Measurements from ENCODE around the gene SLC25A52.

Gene SLC25A52

GRCh38 chr18:31720867-31721266 lies 39.8 kb downstream of the SLC25A52 start:
- ChIA-PET POLR2A (no interaction called here), CTCF (interaction anchor here (1.0 to 1.3 kb wide), 2 partner anchors 16 to 27 kb away, joined by 3 read pairs; no protein-coding TSS in a partner anchor)
- no peak for DNase-seq (ENCODE audit: extremely low spot score)

GRCh38 chr18:31719363-31720006 lies 41.2 kb downstream of the SLC25A52 start:
- POLR2A ChIA-PET = no interaction called here
- CTCF ChIA-PET = interaction anchor here (1.0 to 1.6 kb wide), 6 partner anchors 9 to 163 kb away, joined by 3 to 4 read pairs (median 3); no protein-coding TSS in a partner anchor

More at GRCh38 chr18:31720867-31721266, 39.8 kb downstream of the SLC25A52 start:
- TF ChIP-seq CTCF (IDR thresholded peaks at IDR 0.05; ENCODE audit: control extremely low read depth, extremely low read depth, low read depth, missing control alignments) = no peak

GRCh38 chr18:31718386-31718785 lies 42.3 kb downstream of the SLC25A52 start:
- DNase-seq (ENCODE audit: extremely low spot score) = no peak
- no peak for TF ChIP-seq CTCF (IDR thresholded peaks at IDR 0.05; ENCODE audit: control extremely low read depth, extremely low read depth, low read depth, missing control alignments)
- POLR2A ChIA-PET = interaction anchor here (0.6 kb wide), 1 partner anchor 310 kb away, joined by 3 read pairs; no protein-coding TSS in a partner anchor
- CTCF ChIA-PET = interaction anchor here (1.0 to 1.6 kb wide), 5 partner anchors 21 to 162 kb away, joined by 3 to 4 read pairs (median 3); no protein-coding TSS in a partner anchor

More at GRCh38 chr18:31719363-31720006, 41.2 kb downstream of the SLC25A52 start:
- DNase-seq (ENCODE audit: extremely low spot score) = no peak
- no peak for TF ChIP-seq CTCF (IDR thresholded peaks at IDR 0.05; ENCODE audit: control extremely low read depth, extremely low read depth, low read depth, missing control alignments)

GRCh38 chr18:31716362-31716761 lies 44.3 kb downstream of the SLC25A52 start:
- ChIA-PET POLR2A (no interaction called here), CTCF (interaction anchor here (1.2 to 2.3 kb wide), 2 partner anchors 9 to 10 kb away, joined by 4 to 7 read pairs; no protein-coding TSS in a partner anchor)
- no peak for DNase-seq (ENCODE audit: extremely low spot score)
- TF ChIP-seq CTCF (IDR thresholded peaks at IDR 0.05; ENCODE audit: control extremely low read depth, extremely low read depth, low read depth, missing control alignments) = no peak

- no peak for DNase-seq (ENCODE audit: extremely low spot score)
- POLR2A ChIA-PET = no interaction called here
- no peak for TF ChIP-seq CTCF (IDR thresholded peaks at IDR 0.05; ENCODE audit: control extremely low read depth, extremely low read depth, low read depth, missing control alignments)
- CTCF ChIA-PET = interaction anchor here (0.7 to 0.9 kb wide), 2 partner anchors 11 to 25 kb away, joined by 3 to 4 read pairs; no protein-coding TSS in a partner anchor
Measured at GRCh38 chr18:31711365-31712172, 49.1 kb downstream of the SLC25A52 start.

GRCh38 chr18:31710826-31711225 lies 49.9 kb downstream of the SLC25A52 start:
- ChIA-PET POLR2A (no interaction called here), CTCF (interaction anchor here (0.9 kb wide), 1 partner anchor 11 kb away, joined by 4 read pairs; no protein-coding TSS in a partner anchor)
- DNase-seq (ENCODE audit: extremely low spot score) = no peak
- TF ChIP-seq CTCF (IDR thresholded peaks at IDR 0.05; ENCODE audit: control extremely low read depth, extremely low read depth, low read depth, missing control alignments) = no peak
